Mononuclear cell (primary cell): ENCODE data around the gene ANKS6. TPM values are rescaled to one million over a fixed set of nuclear protein-coding genes. Genes with fewer than 3 reads are reported as not detected.

Source experiments
- H3K27me3 ChIP-seq: 2 replicates; pipeline ENCODE4 v1.6.0; 2011; ENCODE audit warnings: low read length, control low read depth; ENCODE audit not compliant: insufficient read depth
- H3K4me1 ChIP-seq: 2 replicates; pipeline ENCODE4 v1.5.1; 2011; ENCODE audit warnings: mild to moderate bottlenecking, low read length, control low read depth; ENCODE audit not compliant: insufficient read depth
- H3K4me3 ChIP-seq: 2 replicates; pipeline ENCODE4 v1.5.1; 2011; ENCODE audit warnings: mild to moderate bottlenecking, low read length, moderate library complexity
- H3K9me3 ChIP-seq: 2 replicates; pipeline ENCODE4 v1.5.1; 2011; ENCODE audit warnings: low read depth, mild to moderate bottlenecking, control low read depth, low read length
- total RNA-seq: library from RNA; depleted of rRNA; stranded (reverse); fragments of >200 nt; gene quantifications from one replicate; pipeline ENCODE4 v1.2.3, GENCODE V29; 2012

The ANKS6 gene
- total RNA-seq, 1 donor = 5.9 TPM

- Histone ChIP-seq H3K27me3 (peaks cover 6% of the 10 kb centered on the region), H3K4me1 (peaks cover 9% of the 10 kb centered on the region), H3K9me3 (no peaks in the 10 kb centered on the region), H3K4me3 (no peak overlapping the region)
Measured at GRCh38 chr9:98726735-98727134, 69.6 kb downstream of the ANKS6 start.

GRCh38 chr9:98724810-98725530 is 71.4 kb downstream of the ANKS6 start:
- H3K4me3 ChIP-seq = no peak overlapping the region

GRCh38 chr9:98721643-98722042 is 74.7 kb downstream of the ANKS6 start:
- Histone ChIP-seq H3K4me3 (no peak overlapping the region), H3K9me3 (no peaks in the 10 kb centered on the region), H3K27me3 (peaks cover 9% of the 10 kb centered on the region), H3K4me1 (peaks cover 4% of the 10 kb centered on the region)

More at GRCh38 chr9:98724810-98725530, 71.4 kb downstream of the ANKS6 start:
- Histone ChIP-seq H3K27me3 (peaks cover 6% of the 10 kb centered on the region), H3K4me1 (peaks cover 9% of the 10 kb centered on the region), H3K9me3 (no peaks in the 10 kb centered on the region)

GRCh38 chr9:98720402-98720801 is 76.0 kb downstream of the ANKS6 start:
- Histone ChIP-seq H3K9me3 (no peaks in the 10 kb centered on the region), H3K4me3 (no peak overlapping the region), H3K27me3 (peaks cover 11% of the 10 kb centered on the region), H3K4me1 (no peaks in the 10 kb centered on the region)

- no peaks in the 10 kb centered on the region for H3K9me3 ChIP-seq
- H3K4me1 ChIP-seq = no peaks in the 10 kb centered on the region
- peaks cover 6% of the 10 kb centered on the region for H3K27me3 ChIP-seq
- H3K4me3 ChIP-seq = no peak overlapping the region
Measured at GRCh38 chr9:98719055-98719454, 77.3 kb downstream of the ANKS6 start.

GRCh38 chr9:98714833-98715232 is 81.5 kb downstream of the ANKS6 start:
- no peak overlapping the region for H3K4me3 ChIP-seq
- H3K4me1 ChIP-seq = no peaks in the 10 kb centered on the region
- H3K27me3 ChIP-seq = peaks cover 22% of the 10 kb centered on the region
- no peaks in the 10 kb centered on the region for H3K9me3 ChIP-seq

- no peaks in the 10 kb centered on the region for H3K4me1 ChIP-seq
- no peak overlapping the region for H3K4me3 ChIP-seq
Measured at GRCh38 chr9:98712987-98713386, 83.4 kb downstream of the ANKS6 start.

GRCh38 chr9:98709968-98710965 is 86.1 kb downstream of the ANKS6 start:
- Histone ChIP-seq H3K27me3 (peaks cover 47% of the 10 kb centered on the region), H3K9me3 (no peaks in the 10 kb centered on the region), H3K4me1 (no peaks in the 10 kb centered on the region), H3K4me3 (no peak overlapping the region)

More at GRCh38 chr9:98712987-98713386, 83.4 kb downstream of the ANKS6 start:
- no peaks in the 10 kb centered on the region for H3K9me3 ChIP-seq
- peaks cover 29% of the 10 kb centered on the region for H3K27me3 ChIP-seq

GRCh38 chr9:98708933-98709911 is 87.1 kb downstream of the ANKS6 start, which contains the start of gene GABBR2:
Gene GABBR2, minus strand, starts transcription at chr9:98708935. Its CDS starts 198 bp downstream, at chr9:98708737.
- Histone ChIP-seq H3K4me1 (no peaks in the 10 kb centered on the region), H3K9me3 (no peaks in the 10 kb centered on the region), H3K4me3 (no peak within 1 kb of the TSS), H3K27me3 (peaks cover 56% of the 10 kb centered on the region)

- Histone ChIP-seq H3K4me3 (no peak overlapping the region), H3K9me3 (no peaks in the 10 kb centered on the region), H3K4me1 (no peaks in the 10 kb centered on the region), H3K27me3 (peaks cover 60% of the 10 kb centered on the region)
Measured at GRCh38 chr9:98708103-98708932, 88.0 kb downstream of the ANKS6 start.

- H3K27me3 ChIP-seq = peaks cover 53% of the 10 kb centered on the region
- no peaks in the 10 kb centered on the region for H3K9me3 ChIP-seq
- H3K4me1 ChIP-seq = no peaks in the 10 kb centered on the region
- no peak overlapping the region for H3K4me3 ChIP-seq
Measured at GRCh38 chr9:98707166-98708102, 88.9 kb downstream of the ANKS6 start.

GRCh38 chr9:98706651-98707165 is 89.6 kb downstream of the ANKS6 start:
- Histone ChIP-seq H3K4me3 (no peak overlapping the region), H3K27me3 (peaks cover 53% of the 10 kb centered on the region), H3K9me3 (no peaks in the 10 kb centered on the region), H3K4me1 (no peaks in the 10 kb centered on the region)
